OCI-LY7 (cell line): ENCODE data around the gene KDM2B. TPM values are rescaled to one million over a fixed set of nuclear protein-coding genes. Genes with fewer than 3 reads are reported as not detected.
A peak's percentile ranks its signal among the peaks of the same experiment; 100 is the strongest.

Experiments
- BruUV-seq: library from RNA; stranded (reverse); fragments of 400-500 nt; replicated peaks from 2 replicates; lab custom pipeline; 2021; lab: Mats Ljungman, UMichigan
- CTCF ChIA-PET: fragments of 300-600 bp; sonication (Branson Sonifier 250); formaldehyde crosslinking; loops from one replicate; lab custom pipeline; 2022; ENCODE audit warnings: antibody characterized with exemption; ENCODE audit not compliant: unreplicated experiment; lab: Charles Lee
- POLR2A ChIA-PET: fragments of 300-600 bp; sonication (Branson Sonifier 250); formaldehyde crosslinking; loops from one replicate; lab custom pipeline; 2022; ENCODE audit warnings: antibody characterized with exemption; lab: Charles Lee
- DNase-seq: peaks from one replicate; pipeline ENCODE4 v3.0.0-alpha.2; 2015; ENCODE audit warnings: low spot score
- H2AFZ ChIP-seq: fragments of 200-600 bp; sonication (generic), shearing (Covaris generic); 2 replicates; pipeline ENCODE4 v1.6.1; 2014; ENCODE audit warnings: mild to moderate bottlenecking, antibody characterized with exemption, low read length, moderate library complexity
- H3K27ac ChIP-seq: fragments of 200-600 bp; sonication (generic); 2 replicates; pipeline ENCODE4 v1.5.1; 2014; ENCODE audit warnings: mixed run types, low read depth, mild to moderate bottlenecking, moderate library complexity, low read length, inconsistent platforms; ENCODE audit not compliant: poor library complexity, severe bottlenecking
- H3K36me3 ChIP-seq: fragments of 200-600 bp; sonication (generic); 2 replicates; pipeline ENCODE4 v1.6.1; 2014; ENCODE audit warnings: mild to moderate bottlenecking, antibody characterized with exemption, low read length, moderate library complexity, mixed read lengths; ENCODE audit not compliant: insufficient read depth
- H3K4me1 ChIP-seq: fragments of 200-600 bp; sonication (generic); 2 replicates; pipeline ENCODE4 v1.5.1; 2014; ENCODE audit warnings: mild to moderate bottlenecking, low read length; ENCODE audit not compliant: insufficient read depth, poor library complexity, severe bottlenecking
- H3K4me2 ChIP-seq: fragments of 200-600 bp; sonication (generic); 2 replicates; pipeline ENCODE4 v1.6.1; 2014; ENCODE audit warnings: mild to moderate bottlenecking, low read length
- H3K4me3 ChIP-seq: fragments of 200-600 bp; sonication (generic); 2 replicates; pipeline ENCODE4 v1.5.1; 2014; ENCODE audit warnings: mild to moderate bottlenecking, low read depth, low read length; ENCODE audit not compliant: poor library complexity, severe bottlenecking
- H3K79me2 ChIP-seq: fragments of 200-600 bp; sonication (generic); 2 replicates; pipeline ENCODE4 v1.6.1; 2016; ENCODE audit warnings: low read depth, mild to moderate bottlenecking, low read length, moderate library complexity, mixed read lengths; ENCODE audit not compliant: insufficient read depth
- H3K9me2 ChIP-seq: fragments of 200-600 bp; sonication (generic); 2 replicates; pipeline ENCODE4 v1.6.1; 2016; ENCODE audit warnings: mild to moderate bottlenecking, low read length, mixed read lengths; ENCODE audit not compliant: insufficient read depth
- H3K9me3 ChIP-seq: fragments of 200-600 bp; sonication (generic); 2 replicates; pipeline ENCODE4 v1.6.1; 2014; ENCODE audit warnings: mild to moderate bottlenecking, mixed run types, low read length, mixed read lengths
- H4K20me1 ChIP-seq: fragments of 200-600 bp; sonication (generic); 2 replicates; pipeline ENCODE4 v1.6.1; 2014; ENCODE audit warnings: mild to moderate bottlenecking, antibody characterized with exemption, low read length, moderate library complexity, mixed read lengths; ENCODE audit not compliant: insufficient read depth
- EZH2phosphoT487 ChIP-seq: fragments of 200-600 bp; sonication (generic); IDR thresholded peaks from 2 replicates; pipeline ENCODE4 v1.6.1; 2018; ENCODE audit warnings: low read depth, borderline replicate concordance, mild to moderate bottlenecking, mixed run types, antibody characterized with exemption, low read length, moderate library complexity, mixed read lengths
- intact Hi-C: fragments of 100-400 bp; cut with micrococcal nuclease; formaldehyde crosslinking; loops from one replicate; pipeline ENCODE4 v1.10.0; 2022; ENCODE audit not compliant: unreplicated experiment
- total RNA-seq, 2 experiments: library from RNA; depleted of rRNA in 1 of 2; stranded (reverse); fragments of >200 nt in 1 of 2; shearing (Covaris generic) in 1 of 2; gene quantifications; 2 replicates each; pipeline ENCODE4 v1.2.3, GENCODE V29; 2014 to 2022
- TF ChIP-seq, protein P1 (sequence below): fragments of 200-600 bp; sonication (generic); conservative IDR thresholded peaks from 2 replicates; pipeline ENCODE4 v1.5.1; 2014; ENCODE audit warnings: mild to moderate bottlenecking, antibody characterized with exemption, low read length, moderate library complexity, mixed read lengths

KDM2B gene
- total RNA-seq, 2 experiments from 2014 or later: 78.5 to 88.0 TPM

DNA sequence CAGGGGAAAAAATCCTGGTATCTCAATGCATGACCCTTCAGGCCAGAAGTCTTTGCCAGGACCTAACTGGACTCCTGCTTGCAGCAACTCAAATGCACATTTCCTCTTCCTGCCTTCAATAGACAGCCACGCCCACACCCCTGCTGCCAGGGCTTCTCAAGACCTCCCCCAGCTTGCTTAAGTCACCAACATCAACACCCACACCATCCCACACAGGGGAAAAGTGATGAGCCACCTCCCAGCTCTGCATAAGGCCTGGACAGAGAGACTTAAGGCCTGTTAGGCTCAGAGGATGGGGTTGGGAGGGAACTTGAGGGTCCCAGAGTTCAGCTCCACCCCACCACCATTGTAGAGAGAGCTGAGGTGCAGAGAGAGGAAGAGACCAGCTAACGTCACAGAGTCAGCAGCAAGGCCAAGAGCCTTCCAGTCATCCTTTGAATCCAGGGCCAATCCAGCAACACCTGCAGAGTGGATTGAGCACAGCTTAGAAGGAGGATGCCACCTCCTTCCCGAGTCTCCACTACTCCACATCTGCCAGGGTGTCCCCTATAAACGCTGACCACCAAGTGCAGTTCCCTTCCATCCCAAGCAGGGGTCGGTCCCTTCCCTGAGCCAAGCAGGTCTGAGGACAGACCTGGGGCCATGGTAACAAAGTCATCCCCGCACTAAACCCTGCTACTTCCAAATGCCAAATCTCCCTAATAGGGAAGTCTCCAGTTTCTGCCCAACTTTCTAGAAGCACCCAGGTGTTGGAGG lies 50.0 kb downstream of the KDM2B start:
- H3K36me3 ChIP-seq: peaks cover 43% of the 10 kb centered on the region
- DNase-seq: peak; percentile 81
- peak overlapping the region; percentile 6 for H3K4me3 ChIP-seq
- H3K27ac ChIP-seq: peak overlapping the region; percentile 72
- no TSS peak for BruUV-seq
- H3K79me2 ChIP-seq: no peaks in the 10 kb centered on the region
- TF ChIP-seq, protein P1, sequence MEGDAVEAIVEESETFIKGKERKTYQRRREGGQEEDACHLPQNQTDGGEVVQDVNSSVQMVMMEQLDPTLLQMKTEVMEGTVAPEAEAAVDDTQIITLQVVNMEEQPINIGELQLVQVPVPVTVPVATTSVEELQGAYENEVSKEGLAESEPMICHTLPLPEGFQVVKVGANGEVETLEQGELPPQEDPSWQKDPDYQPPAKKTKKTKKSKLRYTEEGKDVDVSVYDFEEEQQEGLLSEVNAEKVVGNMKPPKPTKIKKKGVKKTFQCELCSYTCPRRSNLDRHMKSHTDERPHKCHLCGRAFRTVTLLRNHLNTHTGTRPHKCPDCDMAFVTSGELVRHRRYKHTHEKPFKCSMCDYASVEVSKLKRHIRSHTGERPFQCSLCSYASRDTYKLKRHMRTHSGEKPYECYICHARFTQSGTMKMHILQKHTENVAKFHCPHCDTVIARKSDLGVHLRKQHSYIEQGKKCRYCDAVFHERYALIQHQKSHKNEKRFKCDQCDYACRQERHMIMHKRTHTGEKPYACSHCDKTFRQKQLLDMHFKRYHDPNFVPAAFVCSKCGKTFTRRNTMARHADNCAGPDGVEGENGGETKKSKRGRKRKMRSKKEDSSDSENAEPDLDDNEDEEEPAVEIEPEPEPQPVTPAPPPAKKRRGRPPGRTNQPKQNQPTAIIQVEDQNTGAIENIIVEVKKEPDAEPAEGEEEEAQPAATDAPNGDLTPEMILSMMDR: no peak
- no peaks in the 10 kb centered on the region for H3K9me2 ChIP-seq
- H3K9me3 ChIP-seq: no peaks in the 10 kb centered on the region
- intact Hi-C loops: no loop called here
- POLR2A ChIA-PET: interaction anchor here (0.9 kb wide), 1 partner anchor 57 kb away, joined by 6 read pairs; no protein-coding TSS in a partner anchor
- CTCF ChIA-PET: no interaction called here
- peak overlapping the region; percentile 54 for H3K4me2 ChIP-seq
- H4K20me1 ChIP-seq: no peaks in the 10 kb centered on the region
- no peak overlapping the region for H2AFZ ChIP-seq
- peaks cover 42% of the 10 kb centered on the region for H3K4me1 ChIP-seq

DNA sequence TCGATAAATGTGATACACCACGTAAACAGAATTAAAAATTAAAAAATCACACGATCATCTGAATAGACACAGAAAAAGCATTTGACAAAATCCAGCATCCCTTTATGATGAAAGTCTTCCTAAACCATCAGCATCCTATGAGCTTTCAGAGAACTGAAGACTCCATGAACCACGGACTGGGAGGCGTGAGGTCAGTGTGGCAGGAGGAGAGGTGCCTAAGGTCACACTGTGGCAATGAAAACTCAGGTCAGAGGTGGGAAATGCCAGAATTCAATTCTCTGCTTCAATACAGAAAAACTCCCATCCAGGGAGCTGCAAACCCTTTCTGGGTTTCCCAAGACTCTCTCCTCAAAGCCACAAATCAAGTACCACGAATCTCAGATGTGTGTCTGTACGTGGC lies 51.6 kb downstream of the KDM2B start:
- CTCF ChIA-PET: no interaction called here
- no peak overlapping the region for H3K4me3 ChIP-seq
- POLR2A ChIA-PET: interaction anchor here (0.5 kb wide), 1 partner anchor 226 kb away, joined by 5 read pairs; no protein-coding TSS in a partner anchor
- H2AFZ ChIP-seq: no peak overlapping the region
- no peak overlapping the region for H3K27ac ChIP-seq
- H4K20me1 ChIP-seq: no peaks in the 10 kb centered on the region
- H3K36me3 ChIP-seq: peaks cover 48% of the 10 kb centered on the region
- H3K4me2 ChIP-seq: no peak overlapping the region
- DNase-seq: no peak
- TF ChIP-seq EZH2phosphoT487: no peak
- TF ChIP-seq, protein P1: no peak
- no peaks in the 10 kb centered on the region for H3K9me2 ChIP-seq
- peaks cover 40% of the 10 kb centered on the region for H3K4me1 ChIP-seq
- no peaks in the 10 kb centered on the region for H3K9me3 ChIP-seq
- intact Hi-C loops: no loop called here
- H3K79me2 ChIP-seq: no peaks in the 10 kb centered on the region
- no TSS peak for BruUV-seq

DNA sequence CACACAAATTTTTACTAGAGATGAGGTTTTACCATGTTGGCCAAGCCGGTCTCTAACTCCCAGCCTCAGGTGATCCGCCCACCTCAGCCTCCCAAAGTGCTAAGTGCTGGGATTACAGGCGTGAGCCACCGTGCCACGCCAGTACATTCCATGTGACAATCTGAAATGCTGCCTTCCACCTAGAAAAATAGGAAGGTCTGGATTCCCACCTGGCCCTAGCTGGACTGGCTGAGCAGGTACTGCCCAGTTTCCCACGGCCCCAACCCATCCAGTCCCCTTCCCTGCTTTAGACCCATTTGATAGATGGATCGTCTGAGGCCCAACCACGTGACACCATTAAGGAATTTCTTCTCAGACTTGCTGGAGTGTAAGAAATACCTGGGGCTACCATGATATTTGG lies 55.4 kb downstream of the KDM2B start:
- intact Hi-C loops: no loop called here
- POLR2A ChIA-PET: interaction anchor here (0.6 to 1.4 kb wide), 2 partner anchors 11 to 154 kb away, joined by 3 to 4 read pairs; no protein-coding TSS in a partner anchor
- TF ChIP-seq, protein P1: no peak
- TF ChIP-seq EZH2phosphoT487: no peak
- Histone ChIP-seq H3K79me2 (no peaks in the 10 kb centered on the region), H3K27ac (no peak overlapping the region), H3K4me2 (no peak overlapping the region), H3K9me2 (no peaks in the 10 kb centered on the region), H4K20me1 (no peaks in the 10 kb centered on the region), H2AFZ (no peak overlapping the region), H3K4me3 (no peak overlapping the region), H3K36me3 (peaks cover 29% of the 10 kb centered on the region; the same call in 1 of the 2 replicates), H3K4me1 (peaks cover 47% of the 10 kb centered on the region), H3K9me3 (no peaks in the 10 kb centered on the region)
- CTCF ChIA-PET: no interaction called here
- DNase-seq: no peak
- BruUV-seq: no TSS peak
